UCSD-AML1 (cell line): ENCODE measurements around the gene KLHDC8A.

Experiments
- DNase-seq: peaks from one replicate; lab custom pipeline; 2025; ENCODE audit not compliant: unreplicated experiment; lab: John Stamatoyannopoulos, UW

Gene KLHDC8A

DNA sequence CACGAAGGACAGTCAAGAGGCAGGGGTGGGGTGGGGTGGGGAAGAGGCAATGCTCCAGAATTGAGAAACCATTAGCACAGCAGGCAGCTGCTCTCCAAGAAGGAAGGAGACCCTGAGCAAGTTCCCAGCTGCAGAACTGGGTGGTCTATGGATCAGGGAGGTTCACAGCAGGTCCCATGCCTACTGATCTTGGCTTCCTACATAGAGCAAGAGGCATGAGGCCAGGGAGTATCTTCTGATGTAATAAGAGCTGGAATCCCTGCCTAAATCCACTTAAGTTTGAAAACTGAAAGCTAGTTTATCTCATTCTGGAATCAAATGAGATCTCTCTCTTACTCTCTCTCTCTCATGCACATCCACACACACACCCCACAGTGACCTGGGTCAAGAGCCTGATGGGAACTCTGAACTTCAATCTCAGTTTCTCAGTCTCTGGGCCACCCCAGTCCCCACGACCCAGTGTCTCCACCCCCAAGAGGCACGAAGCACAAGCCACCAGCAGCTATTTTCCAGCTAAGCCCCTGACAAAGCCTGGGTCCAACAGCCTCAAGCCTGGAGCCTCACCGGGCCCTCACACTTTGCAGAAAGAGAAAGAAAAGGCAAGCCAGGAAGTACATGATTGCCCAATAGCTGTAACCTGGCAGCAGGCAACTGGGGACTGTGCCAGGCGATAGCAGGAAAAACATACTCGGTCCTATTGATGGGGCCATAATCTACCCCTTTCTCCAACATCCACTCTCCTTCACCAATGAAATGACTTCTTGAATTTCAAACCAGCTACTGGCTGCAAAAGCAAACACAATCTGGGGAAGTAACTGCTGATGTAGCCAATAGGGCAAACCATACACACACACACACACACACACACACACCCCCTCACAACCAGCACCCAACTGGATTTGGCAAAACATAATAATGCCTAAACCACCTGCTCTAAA lies 37.4 kb downstream of the KLHDC8A start:
- DNase-seq: peak; percentile 24

DNA sequence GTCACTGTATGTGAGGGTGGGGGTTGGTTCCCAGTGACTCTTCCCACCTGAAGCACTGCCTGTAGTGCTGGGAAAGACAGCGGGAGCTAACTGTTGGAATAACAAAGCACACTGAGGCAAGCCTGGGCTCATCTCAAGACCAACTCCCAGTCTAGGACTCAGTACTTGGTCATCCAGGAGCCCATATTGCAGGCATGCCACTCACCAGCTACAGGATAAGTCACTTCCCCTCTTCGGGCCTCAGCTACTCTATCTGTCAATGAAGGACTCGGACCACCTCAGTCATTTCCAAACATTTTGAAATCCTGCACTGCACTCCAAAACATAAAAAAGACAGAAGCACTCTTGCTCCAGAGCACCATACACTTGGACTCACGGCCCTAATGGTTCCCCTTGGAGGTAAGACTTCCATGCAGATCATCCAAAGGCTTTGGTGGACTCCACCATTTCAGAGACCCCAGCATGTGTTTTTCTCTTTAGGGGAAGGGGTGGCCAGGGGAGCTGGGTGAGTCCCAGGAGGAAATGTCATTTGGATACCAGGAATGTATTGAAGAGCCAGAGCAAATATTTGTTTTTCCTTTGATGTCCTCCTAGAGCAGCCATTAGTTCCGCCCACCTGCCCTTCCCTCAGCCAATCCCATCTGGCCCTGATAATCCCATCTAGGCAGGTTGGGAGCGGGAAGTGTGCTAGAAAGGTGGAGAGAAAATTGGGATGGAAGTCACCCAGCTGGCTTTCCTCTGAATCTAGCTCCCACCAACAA lies 38.3 kb downstream of the KLHDC8A start:
- no peak for DNase-seq

DNA sequence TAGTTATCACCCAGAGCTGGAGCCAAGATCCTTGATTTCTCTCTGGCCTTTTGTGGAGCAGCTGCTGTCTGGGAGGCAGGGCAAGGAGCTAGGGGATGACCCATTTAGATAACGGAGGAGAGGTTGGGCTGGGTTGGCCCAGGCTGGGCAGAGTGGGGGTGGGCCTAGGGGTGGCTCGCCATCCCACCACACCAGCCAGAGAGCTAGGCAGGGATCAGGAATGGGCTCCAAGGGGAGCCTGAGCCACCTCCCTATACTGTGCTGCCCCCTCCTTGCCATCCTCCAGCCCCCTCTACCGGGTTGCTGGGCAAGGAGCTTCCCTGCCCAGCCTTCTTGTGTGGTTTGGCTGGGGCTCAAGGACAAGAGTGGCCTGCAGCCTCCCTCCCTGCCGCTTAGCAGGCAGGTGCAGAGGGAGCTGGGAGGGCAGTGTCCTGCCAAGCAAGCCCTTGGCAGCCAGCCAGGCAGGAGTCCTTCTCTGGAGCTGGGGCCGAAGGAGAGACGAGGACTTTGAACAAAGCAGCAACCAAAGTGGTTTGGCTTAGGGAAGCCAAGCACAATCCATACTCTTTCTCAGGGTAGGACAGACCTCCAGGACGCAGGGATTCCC lies 39.3 kb downstream of the KLHDC8A start:
- no peak for DNase-seq

DNA sequence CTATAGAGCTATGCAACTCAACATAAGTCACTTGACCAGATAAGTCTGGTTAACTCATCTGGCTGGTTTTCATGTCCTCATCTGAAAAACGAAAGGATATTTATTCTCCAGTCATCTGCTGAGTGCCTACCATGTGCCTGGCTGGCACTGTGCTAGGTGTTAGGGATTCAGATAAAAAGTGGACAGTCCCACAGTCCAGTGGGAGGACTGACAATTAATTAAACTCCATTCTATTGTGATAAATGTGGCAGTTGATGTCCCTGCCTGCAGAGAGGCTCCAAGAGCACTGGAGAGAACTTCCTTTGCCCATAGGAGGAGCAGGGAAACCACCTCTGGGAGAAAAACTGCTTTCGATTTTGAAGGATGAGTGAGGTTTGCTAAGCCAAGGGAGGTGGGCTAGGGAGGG lies 40.6 kb downstream of the KLHDC8A start:
- no peak for DNase-seq

DNA sequence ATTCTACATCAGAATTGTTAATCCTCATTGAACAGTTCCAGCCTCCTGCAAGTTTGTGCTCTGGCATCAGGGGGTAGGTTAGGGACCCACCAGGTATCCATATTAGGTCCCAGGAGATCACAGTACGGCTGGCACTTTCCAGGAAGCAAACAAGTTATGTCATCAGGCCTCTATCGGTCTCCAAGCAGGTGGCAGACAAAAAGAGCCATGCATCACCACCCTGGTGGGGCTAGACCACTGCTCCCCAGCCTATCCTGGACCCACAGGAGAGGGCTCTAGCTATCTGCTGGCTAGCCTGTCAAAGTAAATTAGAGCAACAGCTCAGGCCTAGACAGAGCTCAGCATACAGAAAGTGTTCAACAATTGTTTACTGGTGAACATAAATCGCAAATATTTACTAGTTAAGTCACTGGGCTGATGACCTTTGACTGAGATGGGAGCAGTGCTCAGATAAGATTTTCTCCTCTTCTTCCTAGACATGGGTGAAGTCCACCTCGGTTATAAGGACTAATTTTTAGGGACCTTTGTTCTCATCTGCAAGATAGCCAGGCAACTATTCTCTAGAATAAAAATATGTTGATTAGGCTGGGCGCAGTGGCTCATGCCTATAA lies 41.6 kb downstream of the KLHDC8A start:
- no peak for DNase-seq

DNA sequence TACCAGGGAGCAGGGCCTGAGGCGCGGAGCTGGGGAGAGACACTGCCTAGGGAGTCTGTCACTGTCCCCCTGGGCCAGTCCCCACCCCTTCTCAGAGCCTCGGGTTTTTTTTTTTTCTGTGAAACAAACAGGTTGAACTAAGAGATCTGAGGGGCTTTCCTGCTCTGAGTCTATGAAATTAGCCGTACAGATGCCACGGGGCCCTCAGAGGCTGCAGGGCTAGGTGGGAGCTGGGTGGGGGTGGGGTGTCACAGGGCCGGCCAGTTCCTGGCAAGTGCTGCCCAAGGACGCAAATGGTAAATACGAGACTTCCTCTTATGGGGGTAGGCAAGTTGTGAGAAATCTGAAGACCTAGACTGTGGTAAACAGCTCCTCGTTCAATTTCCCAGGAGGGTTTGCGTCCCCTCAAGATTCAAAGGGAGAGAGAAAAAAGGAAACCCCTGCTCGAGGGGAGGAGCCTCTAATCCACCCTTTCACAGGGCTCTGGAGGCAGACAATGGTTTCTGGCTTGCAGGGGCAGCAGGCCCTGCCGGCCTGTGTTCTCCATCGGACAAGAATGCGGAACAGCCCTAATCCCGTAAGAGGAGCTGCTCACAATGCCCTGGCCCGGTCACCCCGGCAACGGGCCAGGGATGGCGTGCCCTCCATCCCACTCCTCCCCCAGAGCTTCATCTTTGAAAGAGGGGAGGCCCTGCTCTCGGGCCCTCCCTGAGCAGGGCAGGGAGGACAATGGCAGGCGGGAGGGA lies 43.0 kb downstream of the KLHDC8A start:
- DNase-seq: no peak

DNA sequence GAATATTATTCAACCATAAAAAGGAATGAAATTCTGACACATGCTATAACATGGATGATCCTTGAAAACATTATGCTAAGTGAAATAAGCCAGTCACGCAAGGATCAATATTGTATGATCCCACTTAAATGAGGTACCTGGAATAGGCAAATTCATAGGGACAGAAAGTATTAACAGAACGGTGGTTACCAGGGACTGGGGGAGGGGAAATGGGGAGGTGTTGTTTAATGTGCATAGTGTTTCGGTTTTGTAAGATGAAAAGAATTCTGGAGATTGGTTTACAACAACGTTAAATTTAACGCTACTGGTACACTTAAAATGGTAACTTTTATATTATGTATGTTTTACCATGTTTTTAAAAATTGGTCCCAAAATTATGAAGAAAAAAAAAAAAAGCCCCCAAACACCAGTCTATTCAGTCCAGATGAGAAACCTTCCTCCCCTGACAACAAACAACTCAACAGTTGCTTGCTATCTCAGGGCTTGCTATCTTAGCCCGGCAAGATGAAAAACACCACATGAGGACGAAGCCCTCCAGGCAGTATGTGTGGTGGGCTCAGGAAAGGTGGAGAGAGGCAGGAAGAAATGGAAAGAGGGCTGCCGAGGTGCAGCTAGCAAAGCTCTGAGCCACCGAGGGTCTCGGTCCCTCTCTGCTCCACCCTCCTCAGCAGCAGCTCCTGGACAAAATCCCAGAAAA lies 43.7 kb downstream of the KLHDC8A start:
- DNase-seq: no peak

DNA sequence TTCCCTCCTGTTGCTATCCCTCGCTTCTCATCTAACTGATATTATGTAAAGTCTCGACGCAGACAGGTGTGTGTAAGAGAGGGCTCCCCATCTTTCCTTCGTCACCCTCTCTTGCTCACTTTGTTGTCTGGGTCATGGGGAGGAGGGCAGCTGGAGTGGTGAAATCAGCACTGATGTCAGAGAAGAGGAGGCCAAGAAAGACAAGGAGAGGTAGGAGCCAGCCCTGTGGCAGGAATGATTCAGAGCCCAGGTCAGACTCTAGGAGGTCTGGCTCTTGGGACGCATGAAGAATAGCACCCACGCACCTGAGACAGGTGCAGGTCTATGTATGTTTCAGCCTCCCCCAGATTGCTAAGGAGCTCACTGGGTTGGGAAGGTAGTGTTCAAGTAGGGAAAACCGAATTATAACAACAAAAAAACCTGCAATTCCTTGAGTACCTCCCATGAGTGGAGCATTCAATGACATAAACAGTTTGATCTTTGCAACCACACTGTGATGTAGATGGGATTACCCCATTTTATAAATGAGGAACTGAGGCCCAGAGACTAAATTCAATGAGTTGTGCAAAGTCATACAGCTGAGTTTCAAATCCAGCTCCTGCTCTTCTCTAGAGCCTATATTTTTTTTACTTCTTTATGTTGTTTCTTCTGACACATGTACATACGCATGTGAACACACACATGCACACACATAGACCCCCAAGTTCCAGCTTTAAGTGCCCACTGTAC lies 45.6 kb downstream of the KLHDC8A start:
- DNase-seq: no peak

DNA sequence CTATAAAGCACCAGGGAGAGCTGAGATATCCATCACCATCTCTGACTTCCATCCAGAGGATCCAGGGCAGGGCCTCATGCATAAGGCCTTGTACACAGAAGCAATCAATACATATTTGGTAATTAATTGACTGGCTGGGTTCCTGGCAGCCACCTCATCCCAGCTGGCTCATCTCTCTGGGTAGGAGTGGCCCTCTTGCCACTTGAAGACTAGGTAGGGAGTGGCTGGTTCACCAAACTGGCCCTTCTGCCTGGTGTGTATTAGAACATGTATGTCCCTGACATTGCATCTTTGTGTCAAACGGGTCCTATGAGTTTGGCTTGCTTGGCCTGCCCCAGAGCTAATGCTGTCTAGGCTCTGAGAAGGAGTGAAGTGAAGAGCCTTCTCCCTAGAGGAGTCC lies 47.0 kb downstream of the KLHDC8A start:
- no peak for DNase-seq

DNA sequence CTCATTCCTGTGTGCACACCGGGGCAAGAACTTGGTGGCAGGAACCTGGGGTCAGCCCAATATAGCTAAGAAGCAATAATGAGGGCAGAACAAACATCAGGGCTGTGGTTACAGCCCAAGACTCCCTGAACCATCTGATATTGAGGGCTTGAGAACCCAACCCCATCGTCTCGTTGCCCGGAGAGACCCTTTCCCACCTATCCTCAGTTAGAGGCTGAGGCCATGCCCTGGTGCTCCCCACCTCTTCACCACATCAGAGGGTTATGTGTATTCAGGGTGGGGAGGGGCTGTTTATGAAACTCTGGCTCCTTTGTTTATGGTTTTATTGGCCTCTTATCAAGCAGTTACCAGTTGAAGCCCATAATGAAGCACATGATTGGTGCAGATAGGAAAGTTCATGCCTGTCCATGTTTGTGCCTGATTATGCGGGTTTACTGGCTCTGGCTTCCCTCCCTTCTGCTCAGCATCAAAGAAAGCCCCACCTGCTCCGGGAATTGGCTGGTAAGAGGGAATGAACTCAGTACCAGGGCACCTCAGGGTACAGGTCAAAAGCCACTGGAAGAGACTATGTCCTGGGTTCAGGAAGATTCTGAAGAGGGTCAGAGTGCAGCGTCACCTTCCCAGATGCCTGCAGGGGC lies 49.7 kb downstream of the KLHDC8A start:
- DNase-seq: no peak

DNA sequence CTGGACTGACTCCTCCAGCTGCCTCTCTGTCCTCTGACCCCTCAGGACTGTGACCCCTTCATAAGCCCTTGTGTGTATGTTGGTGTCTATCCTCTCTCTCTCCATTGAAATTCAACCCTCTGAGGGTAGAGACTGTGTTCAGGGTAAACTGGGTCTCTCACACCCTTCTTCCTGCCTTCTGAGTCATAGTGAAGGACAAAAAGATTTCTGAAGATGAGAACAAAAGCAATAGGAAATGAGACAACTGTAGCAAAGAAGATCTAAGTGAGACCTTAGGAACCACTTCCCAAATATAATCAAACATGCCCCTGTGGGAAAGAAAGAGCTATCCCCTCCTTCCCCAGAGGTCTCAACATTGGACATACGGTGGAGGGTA lies 52.0 kb downstream of the KLHDC8A start:
- DNase-seq: no peak

DNA sequence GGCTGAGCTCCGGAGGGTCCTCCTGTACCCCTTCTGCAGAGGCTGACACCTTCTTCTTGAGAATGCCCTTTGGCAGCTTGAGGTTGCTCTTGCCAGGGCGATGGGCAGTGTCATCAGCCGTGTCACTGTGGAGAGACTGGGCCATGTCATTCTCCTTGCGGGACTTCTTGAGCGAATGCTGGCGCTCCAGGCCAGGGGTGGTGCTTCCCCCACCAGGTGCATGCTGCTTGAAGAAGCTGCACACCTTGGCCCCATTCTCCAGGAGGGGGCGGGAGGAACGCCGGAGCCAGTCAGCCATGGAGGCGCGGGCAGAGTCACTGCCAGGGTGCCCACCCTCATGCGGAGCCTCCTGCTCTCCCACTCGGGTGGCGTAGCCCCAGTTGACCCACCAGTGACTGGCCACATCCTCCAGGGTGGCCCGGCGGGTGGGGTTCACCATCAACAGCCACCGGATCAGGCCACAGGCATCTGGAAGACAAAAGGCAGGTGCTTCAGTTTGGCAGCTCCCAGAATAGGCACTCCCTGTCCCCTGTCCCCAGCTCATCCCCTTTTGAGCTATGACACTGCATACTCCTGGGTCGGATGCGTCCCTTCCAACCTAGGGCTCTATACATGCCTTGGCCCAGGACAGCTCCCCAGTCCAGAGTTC lies 52.6 kb downstream of the KLHDC8A start:
- DNase-seq: no peak

DNA sequence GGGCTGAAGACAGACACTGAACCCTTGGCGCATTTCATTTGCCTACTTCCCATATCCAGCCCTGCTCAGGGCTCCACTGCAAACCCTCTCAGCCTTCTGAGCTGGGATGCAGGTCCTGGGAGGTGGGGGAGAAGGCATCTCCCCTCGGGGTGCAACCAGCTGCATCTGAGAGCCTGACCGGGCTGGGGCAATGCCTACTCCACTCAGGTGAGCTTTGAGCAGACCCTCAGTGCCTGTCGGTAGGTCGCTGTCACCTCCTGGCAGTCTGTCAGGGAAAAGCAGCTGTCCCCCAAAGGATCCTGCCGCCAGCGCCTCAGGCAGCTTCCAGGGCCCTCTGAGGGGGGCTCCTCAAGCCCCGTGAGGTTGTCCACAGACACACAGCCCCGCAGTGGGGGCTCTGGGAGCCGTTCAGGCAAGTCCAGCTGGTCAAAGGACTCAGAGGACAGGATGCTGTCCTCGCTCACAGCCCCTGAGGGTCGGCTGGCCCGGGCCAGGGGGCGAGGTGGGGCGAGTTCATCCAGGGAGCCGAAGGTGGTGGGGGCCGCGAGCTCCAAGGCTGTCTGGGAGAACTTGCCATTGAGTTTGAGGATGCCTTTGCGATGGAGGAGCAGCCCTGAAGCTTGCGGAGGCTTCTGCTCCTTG lies 53.4 kb downstream of the KLHDC8A start:
- no peak for DNase-seq

DNA sequence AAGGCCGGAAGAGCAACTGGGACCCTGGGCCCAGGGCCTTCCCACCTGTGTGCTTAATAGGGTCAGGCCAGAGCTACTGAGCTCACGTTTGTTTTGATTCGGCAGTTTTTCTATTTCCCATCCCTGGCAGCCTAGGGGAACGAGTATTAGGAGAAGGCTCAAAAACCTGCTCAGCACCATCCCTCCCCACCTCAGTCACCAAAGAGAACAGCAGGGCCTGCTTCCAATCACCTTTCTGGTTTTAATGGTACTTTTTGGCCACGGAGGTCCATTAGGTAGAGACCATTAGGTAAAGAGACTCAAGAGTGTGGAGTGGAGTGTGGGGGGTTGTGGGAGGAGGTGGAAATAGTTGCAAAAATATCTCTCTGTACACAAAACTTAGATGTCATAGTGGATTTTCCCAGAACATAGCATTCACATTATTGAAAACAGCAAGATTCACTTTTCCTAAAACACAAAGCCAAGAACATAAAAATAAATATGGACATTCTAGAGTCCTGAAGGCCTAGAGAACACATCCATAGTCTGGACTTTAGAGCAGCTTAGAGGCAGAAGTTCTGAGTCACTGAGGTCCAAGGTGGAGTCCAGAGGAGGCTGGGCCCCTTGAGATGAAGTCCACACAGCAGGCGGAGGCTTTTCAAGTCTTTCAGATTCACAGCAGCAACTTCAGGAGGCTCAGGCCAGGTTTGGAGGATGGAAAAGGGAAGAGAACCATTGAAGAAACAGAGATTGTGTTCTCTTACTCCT lies 54.7 kb downstream of the KLHDC8A start:
- DNase-seq: no peak

DNA sequence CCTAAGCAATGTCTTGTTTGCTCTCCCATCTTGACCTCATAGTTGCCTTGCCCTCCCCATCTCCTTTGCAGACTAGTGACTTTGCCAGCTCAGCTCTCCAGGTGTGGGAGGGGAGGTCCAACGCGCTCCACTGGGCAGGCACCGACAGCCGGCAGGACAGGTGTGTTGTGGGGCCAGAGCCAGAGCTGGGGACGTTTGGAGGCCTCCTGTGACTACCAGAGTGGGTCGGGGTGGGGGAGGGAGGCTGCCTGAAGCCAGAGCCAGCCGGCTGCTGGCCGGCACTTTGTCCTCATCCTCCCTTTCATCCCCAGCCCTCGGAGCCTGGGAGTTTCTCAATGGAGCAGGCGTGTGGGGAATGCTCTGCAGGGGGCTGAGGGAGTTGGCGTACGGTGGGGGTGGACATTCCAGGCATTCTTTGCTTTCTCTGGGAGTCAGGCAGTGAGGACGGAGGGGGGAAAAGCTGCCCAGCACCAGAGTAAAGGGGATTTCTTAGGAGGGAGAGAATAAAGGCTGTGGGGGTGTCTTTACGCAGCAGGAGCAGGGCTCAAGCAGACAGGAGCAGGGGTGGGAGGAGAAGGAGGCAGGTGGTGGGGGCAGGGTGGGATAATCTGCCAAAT lies 55.4 kb downstream of the KLHDC8A start:
- DNase-seq: no peak

DNA sequence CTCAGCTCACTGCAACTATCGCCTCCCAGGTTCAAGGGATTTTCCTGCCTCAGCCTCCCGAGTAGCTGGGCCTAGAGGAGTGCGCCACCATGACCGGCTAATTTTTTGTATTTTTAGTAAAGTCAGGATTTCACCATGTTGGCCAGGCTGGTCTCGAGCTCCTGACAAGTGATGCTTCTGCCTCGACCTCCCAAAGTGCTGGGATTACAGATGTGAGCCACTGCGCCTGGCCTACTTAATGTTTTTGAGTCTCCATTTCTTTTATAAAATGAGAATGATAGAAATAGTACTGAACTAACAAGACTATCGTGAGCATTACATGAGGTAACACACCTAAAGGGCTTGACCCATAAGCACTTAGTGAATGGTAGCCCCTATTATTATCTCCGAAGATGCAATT lies 56.6 kb downstream of the KLHDC8A start:
- no peak for DNase-seq
